Trophoblast cell (in vitro differentiated cells and primary cell): ENCODE results near the gene PPM1N.
A peak's percentile ranks its signal among the peaks of the same experiment; 100 is the strongest.

Source experiments
- DNase-seq, 2 donors: peaks; one replicate each; pipeline ENCODE4 v3.0.0-alpha.2; 2016
- H2AFZ ChIP-seq: 2 replicates; pipeline ENCODE4 v1.6.1; 2013; ENCODE audit warnings: low read length, moderate library complexity, mild to moderate bottlenecking; ENCODE audit not compliant: insufficient read depth, poor library complexity
- H2AK5ac ChIP-seq: 2 replicates; pipeline ENCODE4 v1.6.1; 2013; ENCODE audit warnings: mild to moderate bottlenecking, low read length
- H2BK120ac ChIP-seq: 2 replicates; pipeline ENCODE4 v1.6.1; 2013; ENCODE audit warnings: low read length, mild to moderate bottlenecking, moderate library complexity; ENCODE audit not compliant: insufficient read depth, poor library complexity
- H2BK12ac ChIP-seq: 2 replicates; pipeline ENCODE4 v1.6.1; 2013; ENCODE audit warnings: mild to moderate bottlenecking, low read length, moderate library complexity
- H2BK5ac ChIP-seq: 2 replicates; pipeline ENCODE4 v1.6.1; 2013; ENCODE audit warnings: low read length, low read depth, moderate library complexity, mild to moderate bottlenecking; ENCODE audit not compliant: poor library complexity
- H3K14ac ChIP-seq: 2 replicates; pipeline ENCODE4 v1.6.1; 2013; ENCODE audit warnings: mild to moderate bottlenecking, low read length
- H3K18ac ChIP-seq: 2 replicates; pipeline ENCODE4 v1.6.1; 2013; ENCODE audit warnings: mild to moderate bottlenecking, low read length
- H3K23ac ChIP-seq: 2 replicates; pipeline ENCODE4 v1.6.1; 2013; ENCODE audit warnings: low read length
- H3K27ac ChIP-seq: 2 replicates; pipeline ENCODE4 v1.5.1; 2013; ENCODE audit warnings: low read depth, mild to moderate bottlenecking, inconsistent platforms, low read length, moderate library complexity
- H3K27me3 ChIP-seq: 2 replicates; pipeline ENCODE4 v1.6.1; 2013; ENCODE audit warnings: inconsistent platforms, mild to moderate bottlenecking, low read length, moderate library complexity; ENCODE audit not compliant: insufficient read depth
- H3K36me3 ChIP-seq, 2 experiments: 1 replicate in 1 of 2; 2 replicates in 1 of 2; pipeline ENCODE4 v1.6.1; 2013; ENCODE audit warnings: low read length in 2 of 2, mild to moderate bottlenecking in 2 of 2, moderate library complexity in 1 of 2; ENCODE audit not compliant: insufficient read depth in 2 of 2, control insufficient read depth in 1 of 2
- H3K4ac ChIP-seq: 2 replicates; pipeline ENCODE4 v1.6.1; 2013; ENCODE audit warnings: low read depth, mild to moderate bottlenecking, low read length, moderate library complexity
- H3K4me1 ChIP-seq, 2 experiments: 1 replicate in 1 of 2; 2 replicates in 1 of 2; pipeline ENCODE4 v1.6.1; 2013; ENCODE audit warnings: low read length in 2 of 2, mild to moderate bottlenecking in 2 of 2, moderate library complexity in 1 of 2; ENCODE audit not compliant: insufficient read depth in 2 of 2, control insufficient read depth in 1 of 2
- H3K4me2 ChIP-seq: 2 replicates; pipeline ENCODE4 v1.6.1; 2013; ENCODE audit warnings: inconsistent platforms, mild to moderate bottlenecking, low read length, moderate library complexity
- H3K4me3 ChIP-seq: 2 replicates; pipeline ENCODE4 v1.5.1; 2013; ENCODE audit warnings: mild to moderate bottlenecking, low read depth, low read length, inconsistent platforms
- H3K79me1 ChIP-seq: one replicate; pipeline ENCODE4 v1.6.1; 2013; ENCODE audit warnings: low read length
- H3K79me2 ChIP-seq: 2 replicates; pipeline ENCODE4 v1.6.1; 2013; ENCODE audit warnings: low read length, mild to moderate bottlenecking; ENCODE audit not compliant: control insufficient read depth, insufficient read depth, poor library complexity
- H3K9ac ChIP-seq: 2 replicates; pipeline ENCODE4 v1.6.1; 2013; ENCODE audit warnings: mild to moderate bottlenecking, low read length
- H3K9me3 ChIP-seq: 2 replicates; pipeline ENCODE4 v1.6.1; 2013; ENCODE audit warnings: low read depth, mild to moderate bottlenecking, control low read depth, inconsistent platforms, low read length; ENCODE audit not compliant: insufficient read depth
- H4K12ac ChIP-seq: 2 replicates; pipeline ENCODE4 v1.6.1; 2013; ENCODE audit warnings: low read depth, mild to moderate bottlenecking, low read length, moderate library complexity
- H4K8ac ChIP-seq: 2 replicates; pipeline ENCODE4 v1.6.1; 2013; ENCODE audit warnings: low read depth, mild to moderate bottlenecking, low read length, moderate library complexity
- H4K91ac ChIP-seq: one replicate; pipeline ENCODE4 v1.6.1; 2013; ENCODE audit warnings: low read depth, mild to moderate bottlenecking, low read length, moderate library complexity
- WGBS: extraction: QIAGEN DNeasy Blood & Tissue Kit; methylation state at CpG from one replicate; pipeline ENCODE4 v1.1.7; 2013; ENCODE audit warnings: missing lambda C conversion rate; ENCODE audit not compliant: insufficient read length, insufficient coverage; ENCODE audit errors: extremely low coverage; 5-methylcytosine and 5-hydroxymethylcytosine counted together

Gene PPM1N

DNA sequence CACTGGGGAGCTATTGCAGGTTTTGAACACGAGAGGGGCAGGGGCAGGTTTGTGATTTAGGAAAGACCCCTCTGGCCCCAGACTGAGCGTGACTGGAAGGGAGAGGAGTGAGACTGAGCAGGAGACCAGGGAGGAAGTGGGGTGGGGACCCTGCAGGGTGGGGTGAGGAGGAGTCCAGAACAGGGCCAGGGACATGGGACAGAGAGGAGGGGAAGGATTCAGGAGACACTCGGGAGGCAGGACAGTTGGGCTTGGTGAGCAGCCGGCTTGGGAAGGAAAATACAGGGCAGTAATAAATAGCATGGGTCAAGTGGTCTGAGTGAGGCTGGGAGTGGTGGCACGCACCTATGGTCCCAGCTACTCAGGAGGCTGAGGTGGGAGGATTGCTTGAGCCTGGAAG lies 21.1 kb upstream of the PPM1N start:
- H3K79me2 ChIP-seq, result no peaks in the 10 kb centered on the region
- H3K36me3 ChIP-seq, result peaks cover 8 to 9% of the 10 kb centered on the region in 2 experiments
- H4K91ac ChIP-seq, result no peak overlapping the region
- no peak overlapping the region for H4K8ac ChIP-seq
- no peak overlapping the region for H3K18ac ChIP-seq
- no peak overlapping the region for H3K27ac ChIP-seq
- peak; percentile 51 to 77 for DNase-seq
- H3K9me3 ChIP-seq, result peaks cover 2% of the 10 kb centered on the region
- H3K79me1 ChIP-seq, result peaks cover 4% of the 10 kb centered on the region
- no peak overlapping the region for H2BK5ac ChIP-seq
- H3K27me3 ChIP-seq, result no peaks in the 10 kb centered on the region
- H3K4me1 ChIP-seq, result peaks cover 0 to 1% of the 10 kb centered on the region in 2 experiments
- no peak overlapping the region for H2AFZ ChIP-seq
- no peak overlapping the region for H4K12ac ChIP-seq
- H2BK120ac ChIP-seq, result no peak overlapping the region
- H2BK12ac ChIP-seq, result no peak overlapping the region
- no peak overlapping the region for H3K4ac ChIP-seq
- no peak overlapping the region for H3K23ac ChIP-seq
- no peak overlapping the region for H3K9ac ChIP-seq
- no CpG with 5 or more reads among the region's 5 CpGs for WGBS
- H3K14ac ChIP-seq, result no peak overlapping the region
- no peak overlapping the region for H3K4me2 ChIP-seq
- H3K4me3 ChIP-seq, result no peak overlapping the region
- H2AK5ac ChIP-seq, result no peak overlapping the region

- H2AK5ac ChIP-seq, result no peak overlapping the region
- H3K23ac ChIP-seq, result no peak overlapping the region
- no CpG with 5 or more reads among the region's 12 CpGs for WGBS
- no peak overlapping the region for H4K8ac ChIP-seq
- DNase-seq, result peak; percentile 87 to 94
- H2BK120ac ChIP-seq, result no peak overlapping the region
- H3K18ac ChIP-seq, result no peak overlapping the region
- H3K14ac ChIP-seq, result no peak overlapping the region
- no peak overlapping the region for H3K4me3 ChIP-seq
- peak overlapping the region; percentile 77 for H3K4me2 ChIP-seq
- no peak overlapping the region for H2AFZ ChIP-seq
- no peak overlapping the region for H2BK12ac ChIP-seq
- peaks cover 2% of the 10 kb centered on the region for H3K9me3 ChIP-seq
- H3K4me1 ChIP-seq, result peaks cover 0 to 1% of the 10 kb centered on the region in 2 experiments
- no peaks in the 10 kb centered on the region for H3K79me2 ChIP-seq
- no peak overlapping the region for H3K4ac ChIP-seq
- peaks cover 4% of the 10 kb centered on the region for H3K79me1 ChIP-seq
- no peak overlapping the region for H2BK5ac ChIP-seq
- peaks cover 2 to 5% of the 10 kb centered on the region in 2 experiments for H3K36me3 ChIP-seq
- no peak overlapping the region for H3K9ac ChIP-seq
- no peak overlapping the region for H3K27ac ChIP-seq
- H4K91ac ChIP-seq, result no peak overlapping the region
- no peaks in the 10 kb centered on the region for H3K27me3 ChIP-seq
- H4K12ac ChIP-seq, result no peak overlapping the region
Measured at GRCh38 chr19:45477713-45478453, 20.4 kb upstream of the PPM1N start.

DNA sequence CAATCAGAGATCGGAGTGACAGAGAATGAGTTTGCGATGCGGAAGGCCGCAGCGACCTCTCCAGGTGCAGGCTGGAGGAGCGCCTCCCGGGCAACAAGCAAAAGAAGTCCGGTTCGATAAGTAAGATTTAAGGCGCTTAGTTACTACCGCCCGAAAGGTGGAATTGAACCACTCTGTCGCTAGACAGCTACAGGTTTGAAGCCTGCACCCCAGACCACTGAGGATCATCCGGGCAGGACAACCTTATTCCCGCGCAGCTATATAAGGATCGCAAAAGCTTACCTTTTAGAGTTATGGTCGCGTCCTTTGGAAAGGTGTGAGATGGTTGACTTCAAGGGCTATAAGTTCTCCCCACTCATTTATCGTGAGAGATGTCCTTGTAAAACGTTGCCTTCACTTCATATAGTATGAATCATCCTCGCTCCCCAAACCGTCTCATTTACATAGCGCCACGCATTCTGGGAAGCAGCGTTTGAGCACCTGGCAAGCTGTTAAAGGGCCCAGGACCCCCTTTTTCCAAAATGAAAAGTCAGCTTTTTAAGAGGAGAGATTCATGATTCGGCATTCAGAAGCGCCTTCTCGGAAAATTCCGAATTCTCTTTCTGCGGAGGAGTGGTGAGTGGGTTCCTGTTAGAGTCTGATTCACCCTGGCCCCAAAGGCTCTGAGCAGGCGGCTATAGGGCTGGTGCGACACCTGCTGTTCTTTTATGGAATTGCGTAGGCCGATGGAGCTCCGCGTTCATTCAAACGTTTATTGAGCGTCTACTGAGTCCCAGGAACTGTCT lies 19.6 kb upstream of the PPM1N start:
- no peak overlapping the region for H2BK12ac ChIP-seq
- peaks cover 2% of the 10 kb centered on the region for H3K9me3 ChIP-seq
- no peak overlapping the region for H2AK5ac ChIP-seq
- peak; percentile 89 to 98 for DNase-seq
- H2BK120ac ChIP-seq, result peak overlapping the region; percentile 80
- H3K4me3 ChIP-seq, result peak overlapping the region; percentile 55
- H3K4ac ChIP-seq, result no peak overlapping the region
- peak overlapping the region; percentile 41 for H3K18ac ChIP-seq
- H3K14ac ChIP-seq, result peak overlapping the region; percentile 24
- H3K23ac ChIP-seq, result no peak overlapping the region
- no peaks in the 10 kb centered on the region for H3K27me3 ChIP-seq
- peak overlapping the region; percentile 77 for H3K4me2 ChIP-seq
- H3K79me1 ChIP-seq, result peaks cover 4% of the 10 kb centered on the region
- peak overlapping the region; percentile 17 for H2AFZ ChIP-seq
- H3K36me3 ChIP-seq, result peaks cover 0 to 2% of the 10 kb centered on the region in 2 experiments
- peaks cover 0 to 1% of the 10 kb centered on the region in 2 experiments for H3K4me1 ChIP-seq
- H4K12ac ChIP-seq, result no peak overlapping the region
- WGBS, result no CpG with 5 or more reads among the region's 39 CpGs
- no peaks in the 10 kb centered on the region for H3K79me2 ChIP-seq
- H4K91ac ChIP-seq, result peak overlapping the region; percentile 50
- peak overlapping the region; percentile 67 for H4K8ac ChIP-seq
- H2BK5ac ChIP-seq, result peak overlapping the region; percentile 60
- H3K27ac ChIP-seq, result peak overlapping the region; percentile 68
- H3K9ac ChIP-seq, result peak overlapping the region; percentile 84

DNA sequence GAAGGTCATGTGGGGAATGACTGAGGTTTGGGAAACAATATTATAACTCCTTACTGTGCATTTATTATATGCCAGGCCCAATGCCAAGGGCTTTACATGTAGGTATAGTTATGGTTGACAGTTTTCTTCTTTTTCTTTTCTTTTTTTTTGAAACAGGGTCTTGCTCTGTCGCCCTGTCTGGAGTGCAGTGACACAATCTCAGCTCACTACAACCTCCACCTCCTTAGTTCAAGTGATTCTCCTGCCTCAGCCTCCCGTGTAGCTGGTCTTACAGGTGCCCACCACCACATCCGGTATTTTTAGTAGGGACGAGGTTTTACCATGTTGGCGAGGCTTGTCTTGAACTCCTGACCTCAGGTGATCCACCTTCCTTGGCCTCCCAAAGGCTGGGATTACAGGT lies 15.2 kb upstream of the PPM1N start:
- Histone ChIP-seq H3K4me1 (peaks cover 0 to under 1% of the 10 kb centered on the region in 2 experiments), H3K27me3 (no peaks in the 10 kb centered on the region), H3K4ac (no peak overlapping the region), H3K9me3 (no peaks in the 10 kb centered on the region), H3K14ac (no peak overlapping the region), H4K91ac (no peak overlapping the region), H2AK5ac (no peak overlapping the region), H3K36me3 (peaks cover 0 to 4% of the 10 kb centered on the region in 2 experiments), H2BK5ac (no peak overlapping the region), H3K4me3 (no peak overlapping the region), H2AFZ (no peak overlapping the region), H3K23ac (no peak overlapping the region), H3K27ac (no peak overlapping the region), H3K18ac (no peak overlapping the region), H4K12ac (no peak overlapping the region), H2BK120ac (no peak overlapping the region), H2BK12ac (no peak overlapping the region), H3K4me2 (no peak overlapping the region), H3K79me1 (peaks cover 6% of the 10 kb centered on the region), H4K8ac (no peak overlapping the region), H3K79me2 (no peaks in the 10 kb centered on the region), H3K9ac (no peak overlapping the region)
- no peak for DNase-seq
- no CpG with 5 or more reads among the region's 5 CpGs for WGBS
